ENCODE measurements around the gene DIP2A.
"Not testable (repeated sequence)": the region's sequence is repeated elsewhere in the genome, so short reads cannot be mapped to it uniquely, and the experiment has no call there.

Gene DIP2A

DNA sequence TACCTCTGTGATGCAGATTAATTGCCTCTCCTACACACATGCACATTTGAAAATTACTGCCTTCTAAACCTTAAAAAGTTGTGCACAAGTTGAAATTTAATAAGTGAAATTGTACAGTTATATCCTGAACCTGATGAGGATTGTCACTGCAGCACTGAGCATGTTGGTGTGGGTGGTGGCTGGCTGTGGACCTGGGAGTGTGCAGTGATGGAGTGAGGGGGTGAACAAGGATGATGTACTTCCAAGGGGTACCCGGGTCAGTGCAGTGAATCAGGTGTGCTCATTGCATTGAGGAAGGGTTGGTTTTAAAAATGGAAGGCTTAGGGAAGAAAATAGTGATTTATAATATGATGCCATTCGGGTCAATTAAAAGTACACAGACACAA is 24.1 kb downstream of the DIP2A start:
- DNase-seq (ENCODE audit: low read depth in 2 of 2) = no peak

DNA sequence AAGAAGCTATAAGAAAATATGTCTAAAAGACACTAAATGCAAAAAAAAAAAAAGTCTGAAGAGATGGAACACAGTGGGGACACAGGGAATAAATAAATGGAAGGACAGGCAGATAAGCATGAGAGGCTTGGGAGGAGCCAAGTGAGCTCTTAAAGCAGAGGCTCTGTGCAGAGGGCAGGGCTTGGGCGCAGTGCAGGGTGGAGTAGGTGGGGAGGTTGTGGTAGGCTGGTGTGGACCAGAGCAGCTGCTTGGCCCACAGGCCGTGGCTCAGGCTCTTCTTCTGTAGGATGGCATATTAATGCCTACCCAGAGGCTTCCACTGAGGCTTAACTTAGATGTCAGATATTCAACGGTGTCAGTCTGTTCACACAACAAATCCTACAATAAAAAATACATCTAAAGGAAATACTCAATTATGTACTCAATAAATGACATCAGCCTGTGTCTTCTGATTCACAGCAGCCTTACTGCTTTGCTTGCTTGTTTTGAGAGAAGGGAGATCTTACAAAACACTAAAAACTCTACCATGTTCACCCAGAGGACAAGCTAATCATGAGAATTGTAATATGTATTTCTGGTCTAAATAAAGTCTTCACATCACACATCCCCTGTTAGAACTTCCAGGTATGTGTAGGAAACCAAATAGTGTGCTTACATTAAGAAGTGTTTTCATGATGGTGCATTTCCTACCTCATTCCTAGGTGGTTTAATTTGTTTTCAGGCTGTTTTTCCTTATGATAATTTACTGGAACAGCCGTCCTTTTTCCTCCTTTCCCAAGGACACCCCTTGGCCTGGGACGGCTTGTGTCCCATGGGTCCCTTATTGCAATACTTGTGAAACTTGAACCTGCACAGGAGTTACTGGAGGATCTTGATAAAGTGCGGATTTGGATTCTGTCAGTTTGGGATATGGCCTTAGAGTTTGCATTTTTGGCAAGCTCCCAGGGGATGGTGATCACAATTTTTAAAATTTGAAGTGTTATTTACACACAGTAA is 24.9 kb downstream of the DIP2A start:
- DNase-seq (ENCODE audit: low read depth in 2 of 2) = no peak

DNA sequence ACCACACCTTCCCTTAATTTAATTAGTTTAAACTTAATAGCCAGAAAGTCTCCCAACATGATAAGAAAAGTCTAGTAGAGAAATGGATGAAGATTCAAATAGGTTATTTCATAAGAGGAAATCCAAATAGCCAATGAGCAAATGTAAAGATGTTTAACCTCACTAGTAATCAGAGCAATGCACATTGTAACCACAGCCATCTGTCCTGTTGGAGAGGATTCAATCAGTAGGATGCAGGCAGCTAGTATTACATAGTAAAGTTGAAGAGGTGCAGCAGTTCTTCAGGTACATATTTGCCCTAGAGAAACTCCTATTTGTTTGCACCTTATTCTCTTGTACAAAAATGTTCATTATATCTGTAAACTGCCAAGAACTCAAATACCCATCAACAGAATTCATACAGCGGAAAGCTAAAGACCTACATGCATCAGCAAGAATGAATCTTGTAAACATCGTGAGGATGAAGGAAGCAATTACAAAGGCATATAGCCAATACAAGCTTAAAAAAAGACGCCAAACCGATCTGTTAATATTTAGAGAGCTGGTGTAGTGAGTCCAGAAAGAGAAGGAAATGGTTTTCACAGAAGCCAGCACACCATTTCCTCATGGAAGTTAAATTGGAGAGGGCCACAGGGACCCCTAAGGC is 27.9 kb downstream of the DIP2A start:
- no peak for DNase-seq (ENCODE audit: low read depth in 2 of 2)

DNA sequence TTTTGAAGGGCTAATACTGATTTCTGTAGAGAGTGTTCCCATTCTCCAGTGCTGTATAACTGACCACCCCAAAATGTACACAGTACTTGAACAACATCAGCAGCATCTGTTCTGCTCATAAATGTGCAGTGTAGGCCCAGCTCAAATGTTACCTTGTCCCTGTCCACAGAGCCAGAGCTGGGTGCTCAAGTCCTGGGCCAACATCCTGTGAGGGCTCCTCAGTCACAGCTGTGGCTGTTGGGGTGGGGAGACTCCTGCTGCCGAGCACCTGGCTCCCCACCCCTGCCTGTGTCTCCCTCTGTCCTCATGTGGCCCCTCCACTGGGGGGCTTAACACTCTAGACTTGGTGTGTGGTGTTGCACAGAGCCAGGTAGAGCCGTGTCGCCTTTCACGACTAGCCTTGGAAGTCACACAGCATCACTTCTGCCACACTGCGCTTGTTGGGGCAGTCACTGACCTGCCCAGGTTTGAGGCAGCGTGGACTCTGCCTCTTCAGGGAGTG is 30.5 kb downstream of the DIP2A start:
- no peak for DNase-seq (ENCODE audit: low read depth in 2 of 2)

DNA sequence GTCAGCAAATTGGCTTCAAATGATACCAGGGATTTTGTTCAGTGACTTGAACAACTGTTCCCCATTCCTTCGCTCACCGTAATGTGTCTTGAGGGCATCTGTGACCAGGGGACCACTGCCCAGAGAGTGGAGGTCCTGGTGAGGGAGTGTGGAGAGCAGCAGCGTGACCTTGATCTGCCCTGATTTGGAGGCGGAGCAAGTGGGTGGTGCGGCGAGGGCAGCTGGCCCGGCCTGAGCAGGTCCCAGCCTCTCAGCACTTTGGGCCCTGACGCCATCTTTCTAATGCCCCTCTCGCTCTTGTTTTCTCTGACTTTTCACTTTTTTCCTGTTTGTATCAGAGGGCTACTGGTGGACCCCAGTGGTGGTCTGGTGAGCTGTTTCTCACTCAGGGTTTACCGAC is 31.1 kb downstream of the DIP2A start:
- DNase-seq (ENCODE audit: low read depth in 2 of 2) = no peak

DNA sequence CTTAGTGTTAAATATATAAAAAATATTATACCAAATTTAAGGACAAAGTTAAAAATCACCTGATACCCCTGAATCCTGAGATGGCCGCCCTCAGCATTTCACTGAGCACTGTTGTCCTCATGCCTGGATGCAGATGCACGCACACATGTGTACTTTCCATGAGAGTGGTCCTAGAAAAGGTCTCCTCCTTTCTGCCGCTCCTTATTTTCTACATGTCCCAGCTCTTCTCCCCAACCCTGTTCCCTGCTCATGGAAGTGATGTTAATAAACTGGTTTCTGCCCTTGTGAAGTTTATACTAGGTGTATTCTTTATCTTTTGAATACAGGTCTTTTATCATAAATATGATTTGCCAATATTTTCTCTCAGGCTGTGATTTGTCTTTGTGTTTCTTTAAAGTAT is 32.9 kb downstream of the DIP2A start:
- DNase-seq (ENCODE audit: low read depth in 2 of 2) = no peak

DNA sequence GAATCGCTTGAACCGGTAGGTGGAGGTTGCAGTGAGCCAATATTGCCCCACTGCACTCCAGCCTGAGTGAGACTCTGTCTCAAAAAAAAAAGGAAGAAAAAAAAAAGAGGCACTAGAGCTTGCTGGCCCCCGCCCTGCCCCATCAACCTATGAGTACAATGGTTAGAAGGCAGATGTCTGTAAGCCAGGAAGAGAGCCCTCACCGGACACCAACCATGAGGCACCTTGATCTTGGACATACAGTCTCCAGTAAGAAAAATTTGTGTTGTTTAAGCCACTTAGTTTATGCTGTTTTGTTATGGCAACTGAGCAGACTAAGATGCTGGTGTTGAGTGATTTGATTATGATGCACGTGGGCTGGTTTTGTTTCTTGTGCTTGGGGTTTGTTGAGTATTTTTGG is 34.2 kb downstream of the DIP2A start:
- DNase-seq (ENCODE audit: low read depth in 2 of 2) = no peak

DNA sequence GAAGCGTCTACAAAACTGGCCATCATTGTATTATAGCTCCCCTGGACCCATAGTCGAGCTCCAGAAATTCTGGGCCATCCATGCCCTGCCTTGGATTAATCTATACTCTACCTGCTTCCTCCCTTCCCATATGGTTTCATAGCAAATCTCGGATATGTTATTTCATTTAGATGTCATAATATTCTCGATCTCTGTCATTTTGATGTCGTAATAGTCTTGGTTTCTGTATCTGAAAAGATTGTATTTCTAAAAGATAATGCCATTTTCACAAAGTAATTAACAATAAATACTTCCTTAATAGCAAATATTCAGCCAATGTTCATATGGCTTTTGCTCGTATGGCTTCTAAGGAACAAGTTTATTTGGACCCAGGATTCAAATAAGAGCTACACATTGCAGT is 35.1 kb downstream of the DIP2A start:
- no peak for DNase-seq (ENCODE audit: low read depth in 2 of 2)

DNA sequence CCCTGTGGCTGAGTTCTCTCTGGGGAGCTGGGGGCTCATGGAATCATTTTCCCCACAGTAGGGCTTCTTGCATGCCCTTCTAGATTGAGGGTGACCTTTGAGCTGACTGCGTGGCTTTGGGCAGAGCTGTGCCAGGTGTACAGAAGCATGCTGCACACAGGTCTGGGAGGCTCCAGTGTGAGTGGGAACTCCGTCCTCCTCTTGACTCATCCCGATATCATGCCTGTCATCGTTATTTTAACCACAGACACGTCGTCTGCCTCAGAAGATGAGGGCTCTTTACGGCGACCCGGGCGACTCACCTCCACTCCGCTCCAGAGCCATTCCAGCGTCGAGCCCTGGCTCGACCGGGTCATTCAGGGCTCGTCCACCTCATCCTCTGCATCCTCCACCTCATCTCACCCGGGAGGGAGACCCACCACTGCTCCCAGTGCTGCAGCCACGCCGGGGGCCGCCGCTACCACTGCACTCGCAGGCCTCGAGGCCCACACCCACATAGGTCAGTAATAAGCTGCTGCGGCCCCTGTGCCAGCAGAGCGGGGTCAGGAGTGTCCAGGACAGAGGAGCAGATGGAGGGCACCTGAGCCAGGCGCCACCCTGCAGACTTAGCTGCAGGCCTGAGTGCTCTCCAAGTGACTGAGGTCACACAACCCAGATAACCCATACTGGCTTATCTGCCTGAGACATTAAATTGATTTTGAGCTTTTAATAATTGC is 39.8 kb downstream of the DIP2A start:
- DNase-seq (ENCODE audit: low read depth in 2 of 2) = no peak

DNA sequence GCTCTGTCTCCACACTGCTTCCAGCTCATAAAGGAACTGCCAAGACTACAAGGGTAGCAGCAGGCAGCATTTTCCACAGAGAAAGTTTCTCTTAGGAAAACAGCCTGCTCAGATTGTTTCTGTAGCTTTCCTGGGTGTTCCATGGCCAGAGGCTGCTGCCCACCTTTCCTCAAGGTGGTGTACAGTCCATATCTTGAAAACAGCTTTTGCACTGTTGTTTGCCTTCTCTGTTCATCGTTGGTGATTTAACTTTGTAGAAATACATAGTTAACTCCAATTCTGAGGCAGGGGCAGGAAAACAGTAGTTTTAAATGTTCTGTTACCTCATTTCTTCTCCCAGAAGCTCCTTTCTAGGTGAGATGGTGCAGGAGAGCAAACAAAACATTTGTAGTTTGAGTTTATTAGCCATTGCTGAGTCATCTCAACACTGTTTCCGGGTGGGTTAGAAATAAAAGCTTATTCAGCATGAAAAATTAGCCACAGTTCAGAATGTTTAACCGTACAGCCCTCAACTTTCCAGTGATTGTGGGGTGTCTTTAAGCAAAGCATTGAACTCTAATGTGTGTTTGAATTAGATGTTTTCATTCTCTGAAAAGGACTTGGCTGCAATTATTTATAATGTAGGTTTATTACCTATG is 41.7 kb downstream of the DIP2A start:
- no peak for DNase-seq (ENCODE audit: low read depth in 2 of 2)

DNA sequence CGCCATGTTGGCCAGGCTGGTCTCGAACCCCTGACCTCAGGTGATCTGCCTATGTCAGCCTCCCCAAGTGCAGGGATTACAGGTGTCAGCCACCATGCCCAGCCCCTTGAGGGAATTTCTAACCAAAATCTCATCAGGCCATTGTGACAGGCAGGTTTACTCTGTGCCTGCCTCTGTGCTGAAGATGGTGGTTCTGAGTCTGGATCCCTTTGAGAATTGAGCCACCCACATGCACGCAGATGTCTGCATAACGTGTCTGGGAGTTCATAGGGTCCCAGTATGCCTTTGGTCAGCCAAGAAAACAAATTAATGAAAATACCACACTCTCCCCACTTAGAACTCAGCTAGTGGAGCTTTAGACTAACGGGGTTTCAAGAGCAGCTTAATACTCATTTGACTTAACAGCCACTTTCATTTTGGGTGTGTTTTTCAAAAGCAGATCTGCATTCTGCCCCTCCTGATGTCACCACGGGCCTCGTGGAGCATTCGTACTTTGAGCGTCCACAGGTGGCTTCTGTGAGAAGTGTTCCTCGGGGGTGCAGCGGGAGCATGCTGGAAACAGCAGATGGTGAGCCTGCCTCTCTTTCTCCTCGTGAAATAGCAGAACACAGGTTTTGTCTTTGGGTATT is 45.3 kb downstream of the DIP2A start:
- no peak for DNase-seq (ENCODE audit: low read depth in 2 of 2)

DNA sequence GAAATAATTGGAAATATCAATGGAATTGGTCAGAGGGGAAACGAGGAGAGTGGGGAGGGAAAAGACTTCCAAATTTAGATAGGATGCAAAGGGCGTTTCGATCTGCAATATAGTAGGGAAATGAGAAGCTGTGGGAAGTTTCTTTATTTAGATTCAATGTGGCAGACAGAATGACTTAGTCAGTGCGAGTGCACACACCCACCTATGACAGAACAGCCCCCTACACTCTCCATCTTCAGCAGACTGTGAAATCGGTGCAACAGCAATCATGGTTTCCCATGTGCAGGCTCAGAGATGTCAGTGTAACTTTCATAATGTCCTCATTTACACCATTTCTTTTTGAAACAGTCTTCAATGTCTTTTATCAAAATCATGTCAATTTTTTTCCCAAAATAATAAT is 46.0 kb downstream of the DIP2A start:
- no peak for DNase-seq (ENCODE audit: low read depth in 2 of 2)

DNA sequence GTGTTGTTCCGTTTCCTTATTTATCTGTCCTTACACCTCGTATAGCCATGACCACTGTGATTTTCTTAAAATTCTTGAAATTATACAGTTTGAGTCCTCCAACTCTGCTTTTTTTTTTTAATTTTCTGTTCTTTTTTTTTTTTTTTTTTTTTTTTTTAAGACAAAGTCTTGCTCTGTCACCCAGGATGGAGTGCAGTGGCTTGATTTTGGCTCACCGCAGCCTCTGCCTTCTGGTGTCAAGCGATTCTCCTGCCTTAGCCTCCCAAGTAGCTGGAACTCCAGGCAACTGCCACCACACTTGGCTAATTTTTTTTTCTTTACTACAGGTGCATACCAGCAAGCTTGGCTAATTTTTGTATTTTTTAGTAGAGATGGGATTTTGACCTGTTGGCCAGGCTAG is 48.9 kb downstream of the DIP2A start:
- no peak for DNase-seq (ENCODE audit: low read depth in 2 of 2)

DNA sequence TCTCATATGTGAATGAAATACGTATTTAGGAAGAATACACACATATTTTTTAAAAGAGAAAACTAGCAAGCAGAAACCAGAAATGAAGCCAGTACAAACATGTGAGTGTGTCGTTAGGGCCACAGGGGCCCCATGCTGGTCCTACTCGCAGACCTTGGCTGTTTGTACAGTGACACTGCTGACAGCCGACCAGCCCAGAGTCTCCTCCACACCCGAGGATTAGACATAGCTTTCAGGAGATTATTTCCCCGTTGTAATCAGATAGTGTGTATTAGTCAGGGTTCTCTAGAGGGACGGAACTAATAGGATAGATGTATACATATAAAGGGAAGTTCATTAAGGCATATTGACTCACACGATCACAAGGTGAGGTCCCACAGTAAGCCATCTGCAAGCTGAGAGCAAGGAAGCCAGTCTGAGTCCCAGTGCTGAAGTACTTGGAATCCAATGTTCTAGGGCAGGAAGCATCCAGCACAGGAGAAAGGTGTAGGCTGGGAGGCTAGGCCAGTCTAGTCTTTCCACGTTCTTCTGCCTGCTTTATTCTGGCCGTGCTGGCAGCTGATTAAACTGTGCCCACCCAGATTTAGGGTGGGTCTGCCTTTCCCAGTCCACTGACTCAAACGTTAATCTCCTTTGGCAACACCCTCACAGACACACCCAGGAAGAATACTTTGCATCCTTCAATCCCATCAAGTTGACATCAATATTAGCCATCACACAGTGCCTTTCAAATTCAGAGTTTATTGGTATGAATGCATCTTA is 51.2 kb downstream of the DIP2A start:
- DNase-seq (ENCODE audit: low read depth in 2 of 2) = no peak

DNA sequence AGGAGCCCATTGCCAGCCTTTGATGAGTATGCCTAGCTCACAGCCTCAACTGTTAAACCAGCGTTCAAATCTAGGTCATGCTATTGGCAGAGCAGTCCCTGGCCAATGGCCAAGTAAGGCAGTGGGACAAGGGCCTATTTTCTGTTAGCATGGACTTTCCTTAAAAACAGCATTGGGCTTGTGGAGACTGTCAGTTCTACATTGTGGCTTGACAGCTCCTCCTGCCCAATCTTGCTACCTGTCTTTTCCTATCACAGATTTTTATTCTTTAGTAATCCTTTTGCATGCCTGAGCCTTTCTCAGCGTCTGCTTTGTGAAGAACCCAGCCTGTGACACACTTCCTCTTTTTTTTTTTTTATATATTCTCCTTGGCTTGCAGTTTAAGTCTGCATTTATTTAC is 56.4 kb downstream of the DIP2A start:
- no peak for DNase-seq (ENCODE audit: low read depth in 2 of 2)

DNA sequence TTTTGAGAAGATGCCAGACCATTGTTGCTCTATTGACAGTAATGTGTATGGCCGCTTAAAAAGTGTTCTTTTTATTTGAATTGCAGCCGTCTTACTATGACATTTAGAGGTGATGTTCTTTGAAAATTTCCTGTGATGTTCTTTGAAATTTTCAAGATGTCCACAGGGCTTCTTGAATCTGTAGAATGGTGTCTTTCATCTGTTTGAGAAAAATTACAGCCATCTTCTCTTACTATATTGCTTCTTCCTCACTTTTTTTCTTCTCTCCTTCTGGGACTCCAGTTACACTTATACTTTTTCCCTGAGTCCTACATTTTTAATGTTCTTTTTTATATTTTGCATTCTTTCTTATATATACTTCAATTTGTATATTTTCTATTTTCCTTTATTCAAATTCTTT is 57.4 kb downstream of the DIP2A start:
- no peak for DNase-seq (ENCODE audit: low read depth in 2 of 2)

DNA sequence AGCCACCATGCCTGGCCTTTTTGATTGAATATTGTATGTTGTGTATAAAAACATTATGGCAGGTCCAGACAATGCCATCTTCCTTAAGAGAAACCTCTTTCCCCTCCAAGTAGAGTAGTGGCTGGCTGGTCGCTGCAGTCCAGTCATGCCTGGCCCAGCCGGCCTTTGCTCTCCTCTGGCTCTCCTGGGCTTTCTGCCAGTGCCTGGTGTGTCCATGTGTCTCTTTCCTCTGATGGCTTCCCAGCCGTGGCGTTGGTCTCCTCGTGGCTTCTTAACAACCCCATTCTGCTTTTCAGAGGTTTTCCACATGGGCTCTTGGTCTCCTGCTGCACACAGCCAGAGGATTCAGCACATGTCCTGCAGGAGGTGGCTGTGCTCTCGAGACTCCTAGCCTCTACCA is 58.7 kb downstream of the DIP2A start:
- no peak for DNase-seq (ENCODE audit: low read depth in 2 of 2)

DNA sequence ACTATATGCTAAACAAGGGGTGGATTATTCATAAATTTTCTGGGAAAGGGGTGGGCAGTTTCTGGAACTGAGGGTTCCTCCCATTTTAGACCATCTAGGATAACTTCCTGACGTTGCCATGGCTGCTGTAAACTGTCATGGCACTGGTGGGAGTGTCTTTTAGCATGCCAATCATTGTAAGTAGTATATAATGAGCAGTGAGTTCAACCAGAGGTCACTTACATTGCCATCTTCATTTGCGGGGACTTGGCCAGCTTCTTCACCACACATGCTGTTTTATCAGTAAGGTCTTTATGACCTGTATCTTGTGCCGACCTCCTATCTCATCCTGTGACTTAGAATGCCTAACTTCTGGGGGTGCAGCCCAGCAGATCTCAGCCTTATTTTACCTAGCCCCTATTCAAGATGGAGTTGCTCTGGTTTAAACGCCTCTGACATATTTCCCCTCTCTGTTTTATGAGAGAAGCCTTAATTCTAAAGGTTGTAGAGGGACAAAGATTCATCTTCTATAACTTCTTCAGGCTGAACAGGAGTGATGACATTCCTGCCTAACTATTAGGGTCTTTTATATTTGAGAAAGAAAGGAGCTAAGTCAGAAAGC is 60.4 kb downstream of the DIP2A start:
- no peak for DNase-seq (ENCODE audit: low read depth in 2 of 2)

DNA sequence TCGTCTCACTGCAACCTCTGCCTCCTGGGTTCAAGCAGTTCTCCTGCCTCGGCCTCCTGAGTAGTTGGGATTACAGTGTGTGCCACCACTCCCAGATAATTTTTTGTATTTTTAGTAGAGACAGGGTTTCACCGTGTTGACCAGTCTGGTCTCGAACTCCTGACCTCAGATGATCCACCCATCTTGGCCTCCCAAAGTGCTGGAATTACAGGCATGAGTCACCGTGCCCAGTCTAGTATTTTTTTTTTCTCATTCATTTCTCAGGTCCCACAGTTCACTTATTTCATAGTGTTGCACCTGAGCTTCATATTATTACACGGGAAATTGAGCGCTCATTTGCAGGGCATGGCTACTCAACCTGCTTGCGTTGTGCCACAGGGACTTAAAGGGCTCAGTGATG is 68.7 kb downstream of the DIP2A start:
- DNase-seq (ENCODE audit: low read depth in 2 of 2) = not testable (repeated sequence)

DNA sequence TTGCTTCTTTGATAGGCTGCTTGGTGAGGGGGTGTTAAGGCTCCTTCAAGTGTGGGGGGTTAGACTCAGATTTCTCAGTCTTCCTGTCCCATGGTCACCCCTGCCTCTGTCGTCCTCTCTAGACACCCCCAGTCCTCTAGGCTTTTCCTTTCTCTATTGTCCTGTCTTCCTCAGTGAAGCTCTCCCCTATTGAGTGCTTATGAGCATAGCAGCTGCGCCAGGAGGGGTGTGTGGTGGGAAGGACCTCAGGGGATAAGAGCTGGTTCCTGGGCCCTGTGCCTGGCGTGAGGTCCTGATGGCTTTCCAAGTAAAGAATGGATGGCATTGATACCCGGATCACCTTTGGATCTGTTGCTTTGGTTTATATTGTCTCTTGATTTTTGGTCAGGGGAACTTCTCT is 69.1 kb downstream of the DIP2A start:
- no peak for DNase-seq (ENCODE audit: low read depth in 2 of 2)
